Measurements from ENCODE around the gene GPA33. TPM values are rescaled to one million over a fixed set of nuclear protein-coding genes. Genes with fewer than 3 reads are reported as not detected.

The GPA33 gene
- total RNA-seq, result 0.91 TPM
- long read RNA-seq, partial matches to known transcripts, result 0 of 2 reads
- long read RNA-seq, other reads (novel, unspliced or antisense), result 2 of 2 reads

GRCh38 chr1:167090314-167090942, at the start of gene GPA33:
Gene GPA33 (minus strand): TSS chr1:167090377. CDS start chr1:167090287, 90 bp downstream.
- Histone ChIP-seq H3K27ac (replicated peaks) (no peak within 1 kb of the TSS), H3K9me3 (replicated peaks) (no peaks in the 10 kb centered on the region), H3K4me1 (peaks cover 23% of the 10 kb centered on the region), H3K36me3 (no peaks in the 10 kb centered on the region), H3K27me3 (ENCODE audit: low read depth) (no peaks in the 10 kb centered on the region), H3K4me3 (no peak within 1 kb of the TSS)
- DNase-seq, result no peak
- no peak for TF ChIP-seq CTCF (IDR thresholded peaks at IDR 0.05; ENCODE audit: borderline replicate concordance)
- intact Hi-C loops (cut with micrococcal nuclease), result no loop called here

- intact Hi-C loops (cut with micrococcal nuclease), result no loop called here
- peaks cover 7% of the 10 kb centered on the region for H3K27me3 ChIP-seq (ENCODE audit: low read depth)
- no peak overlapping the region for H3K27ac ChIP-seq (replicated peaks)
- no peak for DNase-seq
- peaks cover 22% of the 10 kb centered on the region for H3K4me1 ChIP-seq
- TF ChIP-seq CTCF (IDR thresholded peaks at IDR 0.05; ENCODE audit: borderline replicate concordance), result no peak
- H3K4me3 ChIP-seq, result no peak overlapping the region
- no peaks in the 10 kb centered on the region for H3K36me3 ChIP-seq
- H3K9me3 ChIP-seq (replicated peaks), result peaks cover 10% of the 10 kb centered on the region
Measured at GRCh38 chr1:167138703-167139102, 48.5 kb upstream of the GPA33 start.

- H3K27me3 ChIP-seq (ENCODE audit: low read depth), result peaks cover 7% of the 10 kb centered on the region
- no peak for TF ChIP-seq CTCF (IDR thresholded peaks at IDR 0.05; ENCODE audit: borderline replicate concordance)
- H3K4me1 ChIP-seq, result peaks cover 22% of the 10 kb centered on the region
- intact Hi-C loops (cut with micrococcal nuclease), result no loop called here
- no peak for DNase-seq
- H3K36me3 ChIP-seq, result no peaks in the 10 kb centered on the region
- no peak overlapping the region for H3K4me3 ChIP-seq
- H3K9me3 ChIP-seq (replicated peaks), result peaks cover 8% of the 10 kb centered on the region
- no peak overlapping the region for H3K27ac ChIP-seq (replicated peaks)
Measured at GRCh38 chr1:167137793-167138510, 47.8 kb upstream of the GPA33 start.

- Histone ChIP-seq H3K27ac (replicated peaks) (no peak overlapping the region), H3K9me3 (replicated peaks) (peaks cover 2% of the 10 kb centered on the region), H3K4me1 (peaks cover 22% of the 10 kb centered on the region), H3K36me3 (no peaks in the 10 kb centered on the region), H3K4me3 (no peak overlapping the region), H3K27me3 (ENCODE audit: low read depth) (peaks cover 7% of the 10 kb centered on the region)
- intact Hi-C loops (cut with micrococcal nuclease), result no loop called here
- no peak for TF ChIP-seq CTCF (IDR thresholded peaks at IDR 0.05; ENCODE audit: borderline replicate concordance)
- no peak for DNase-seq
Measured at GRCh38 chr1:167137332-167137781, 47.2 kb upstream of the GPA33 start.

GRCh38 chr1:167136806-167137205, 46.6 kb upstream of the GPA33 start:
- Histone ChIP-seq H3K27ac (replicated peaks) (no peak overlapping the region), H3K36me3 (no peaks in the 10 kb centered on the region), H3K4me1 (peaks cover 22% of the 10 kb centered on the region), H3K9me3 (replicated peaks) (no peaks in the 10 kb centered on the region), H3K27me3 (ENCODE audit: low read depth) (peaks cover 7% of the 10 kb centered on the region), H3K4me3 (no peak overlapping the region)
- intact Hi-C loops (cut with micrococcal nuclease), result no loop called here
- DNase-seq, result no peak
- TF ChIP-seq CTCF (IDR thresholded peaks at IDR 0.05; ENCODE audit: borderline replicate concordance), result no peak

Measured in left ventricle myocardium inferior (tissue), 1 donor.